Activated naive CD8-positive, alpha-beta T cell treated with anti-CD3 and anti-CD28 coated beads, Interleukin-2, amount 10 ng/mL, durations not matched to agents 7 days and 5 days (primary cell): Measurements from ENCODE around the gene CISH. TPM values are rescaled to one million over a fixed set of nuclear protein-coding genes. Genes with fewer than 3 reads are reported as not detected.

Experiments used
- ATAC-seq: fragments of 150-1000 bp; cut with Tn5 transposase; one replicate; pipeline ENCODE4 v1.10.0; 2021; ENCODE audit warnings: low read depth, moderate library complexity
- POLR2A ChIA-PET: fragments of 350-600 bp; sonication (Branson Sonifier 250); formaldehyde crosslinking; loops from one replicate; lab custom pipeline; 2021; ENCODE audit warnings: antibody characterized with exemption; lab: Charles Lee
- DNase-seq: peaks from one replicate; pipeline ENCODE4 v3.0.0; 2021
- H3K27ac Mint-ChIP-seq: one replicate; pipeline ENCODE4 v1.8.0; 2022; ENCODE audit warnings: mild to moderate bottlenecking, mixed read lengths
- H3K27me3 Mint-ChIP-seq: one replicate; pipeline ENCODE4 v1.8.0; 2022; ENCODE audit warnings: mild to moderate bottlenecking, moderate library complexity, mixed read lengths
- H3K36me3 Mint-ChIP-seq: one replicate; pipeline ENCODE4 v1.8.0; 2021; ENCODE audit warnings: mild to moderate bottlenecking, mixed read lengths
- H3K4me1 Mint-ChIP-seq: one replicate; pipeline ENCODE4 v1.8.0; 2021; ENCODE audit warnings: mixed read lengths
- H3K4me3 Mint-ChIP-seq: one replicate; pipeline ENCODE4 v1.8.0; 2022; ENCODE audit warnings: mild to moderate bottlenecking, moderate library complexity, mixed read lengths
- H3K9me3 Mint-ChIP-seq: one replicate; pipeline ENCODE4 v1.8.0; 2021; ENCODE audit warnings: mixed read lengths
- total RNA-seq, 2 experiments: library from RNA; stranded (reverse); gene quantifications; one replicate each; pipeline ENCODE4 v1.2.3, GENCODE V29; 2021

CISH gene, protein sequence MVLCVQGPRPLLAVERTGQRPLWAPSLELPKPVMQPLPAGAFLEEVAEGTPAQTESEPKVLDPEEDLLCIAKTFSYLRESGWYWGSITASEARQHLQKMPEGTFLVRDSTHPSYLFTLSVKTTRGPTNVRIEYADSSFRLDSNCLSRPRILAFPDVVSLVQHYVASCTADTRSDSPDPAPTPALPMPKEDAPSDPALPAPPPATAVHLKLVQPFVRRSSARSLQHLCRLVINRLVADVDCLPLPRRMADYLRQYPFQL
- total RNA-seq, result 100 to 1,000 TPM; 365 to 400 TPM

- Mint-ChIP-seq H3K9me3 (no peaks in the 10 kb centered on the region), H3K27me3 (no peaks in the 10 kb centered on the region), H3K4me1 (peaks cover 36% of the 10 kb centered on the region), H3K4me3 (peak within 1 kb of the TSS; percentile 97), H3K36me3 (peaks cover 70% of the 10 kb centered on the region), H3K27ac (peak within 1 kb of the TSS; percentile 100)
- DNase-seq (peak; percentile 98), ATAC-seq (peak; percentile 63)
- POLR2A ChIA-PET, result interaction anchor here (0.6 to 25.9 kb wide), 26 partner anchors 5 to 1665 kb away, joined by 3 to 3572 read pairs (median 4); partner anchors contain the start of genes ACY1, C3orf18, CISH and CYB561D2
These were observed at the start of gene CISH for GRCh38 chr3:50611464-50612233. Gene CISH, minus strand, starts transcription at chr3:50611774. Its CDS starts 124 bp downstream, at chr3:50611650.

- H3K4me3 Mint-ChIP-seq, result no peak overlapping the region
- DNase-seq (peak; percentile 23), ATAC-seq (no peak)
- no peak overlapping the region for H3K27ac Mint-ChIP-seq
- H3K9me3 Mint-ChIP-seq, result no peaks in the 10 kb centered on the region
- H3K36me3 Mint-ChIP-seq, result no peaks in the 10 kb centered on the region
- H3K27me3 Mint-ChIP-seq, result peaks cover 4% of the 10 kb centered on the region
- H3K4me1 Mint-ChIP-seq, result peaks cover 8% of the 10 kb centered on the region
- POLR2A ChIA-PET, result no interaction called here
These were observed 48.8 kb upstream of the CISH start for GRCh38 chr3:50660386-50660785.

- H3K4me1 Mint-ChIP-seq, result peaks cover 14% of the 10 kb centered on the region
- ATAC-seq (no peak), DNase-seq (peak; percentile 23)
- no peak overlapping the region for H3K27ac Mint-ChIP-seq
- peaks cover 4% of the 10 kb centered on the region for H3K27me3 Mint-ChIP-seq
- no peaks in the 10 kb centered on the region for H3K9me3 Mint-ChIP-seq
- POLR2A ChIA-PET, result no interaction called here
- H3K4me3 Mint-ChIP-seq, result no peak overlapping the region
- no peaks in the 10 kb centered on the region for H3K36me3 Mint-ChIP-seq
These were observed 47.3 kb upstream of the CISH start for GRCh38 chr3:50658831-50659230.

GRCh38 chr3:50658416-50658815 lies 46.8 kb upstream of the CISH start:
- ATAC-seq (no peak), DNase-seq (peak; percentile 19)
- H3K36me3 Mint-ChIP-seq, result no peaks in the 10 kb centered on the region
- POLR2A ChIA-PET, result interaction anchor here (0.9 kb wide), 1 partner anchor 22 kb away, joined by 4 read pairs; no protein-coding TSS in a partner anchor
- no peaks in the 10 kb centered on the region for H3K9me3 Mint-ChIP-seq
- H3K27me3 Mint-ChIP-seq, result peaks cover 4% of the 10 kb centered on the region
- no peak overlapping the region for H3K27ac Mint-ChIP-seq
- no peak overlapping the region for H3K4me3 Mint-ChIP-seq
- H3K4me1 Mint-ChIP-seq, result peaks cover 14% of the 10 kb centered on the region

- DNase-seq (peak; percentile 20), ATAC-seq (no peak)
- POLR2A ChIA-PET, result interaction anchor here (0.8 to 1.8 kb wide), 3 partner anchors 16 to 38 kb away, joined by 3 to 4 read pairs (median 3); no protein-coding TSS in a partner anchor
- Mint-ChIP-seq H3K4me3 (no peak overlapping the region), H3K27ac (no peak overlapping the region), H3K27me3 (peaks cover 4% of the 10 kb centered on the region), H3K36me3 (no peaks in the 10 kb centered on the region), H3K4me1 (peaks cover 16% of the 10 kb centered on the region), H3K9me3 (no peaks in the 10 kb centered on the region)
These were observed 46.2 kb upstream of the CISH start for GRCh38 chr3:50657816-50658215.

GRCh38 chr3:50657407-50657806 lies 45.8 kb upstream of the CISH start:
- POLR2A ChIA-PET, result interaction anchor here (0.8 to 1.8 kb wide), 3 partner anchors 16 to 38 kb away, joined by 3 to 4 read pairs (median 3); no protein-coding TSS in a partner anchor
- peak; percentile 20 for DNase-seq
- Mint-ChIP-seq H3K27me3 (peaks cover 4% of the 10 kb centered on the region), H3K9me3 (no peaks in the 10 kb centered on the region), H3K27ac (no peak overlapping the region), H3K4me3 (no peak overlapping the region), H3K4me1 (peaks cover 17% of the 10 kb centered on the region), H3K36me3 (no peaks in the 10 kb centered on the region)
- ATAC-seq, result no peak

DNA sequence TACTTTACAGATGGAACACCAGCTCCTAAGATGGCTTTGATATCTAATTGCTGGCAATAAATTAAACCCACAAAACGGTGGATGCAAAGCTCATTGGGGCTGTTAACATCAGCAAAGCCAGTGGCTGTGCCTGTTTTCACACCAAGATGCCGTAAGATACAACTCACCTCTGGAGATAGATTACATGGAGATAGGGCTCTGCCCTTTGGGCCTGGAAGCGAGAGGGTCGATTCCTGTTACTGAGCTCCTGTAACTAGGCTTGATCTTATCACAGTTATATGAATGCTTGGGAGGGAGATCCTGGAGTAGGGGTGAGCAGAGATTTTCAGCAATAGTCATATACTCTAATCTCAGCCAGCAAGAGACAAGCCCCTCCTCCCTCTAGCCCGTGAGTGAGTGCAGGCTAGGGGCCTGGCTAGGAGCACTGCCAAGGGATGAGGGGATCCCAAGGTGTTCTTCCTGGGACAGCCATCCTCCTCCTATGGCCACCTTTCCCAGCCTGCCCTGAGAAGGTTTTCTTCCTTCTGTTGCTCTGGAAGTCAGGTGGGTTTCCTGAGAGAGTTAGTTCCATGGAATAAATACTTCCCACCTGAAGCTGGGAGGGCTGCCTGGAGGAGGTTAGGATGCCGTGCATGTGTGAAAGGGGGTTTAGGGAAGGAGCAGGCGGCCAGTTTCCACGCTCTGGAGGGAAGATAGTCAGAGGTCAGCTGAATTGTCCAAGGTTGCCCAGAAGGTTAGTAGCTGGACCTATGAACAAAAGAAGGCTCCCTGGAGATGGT lies 45.0 kb upstream of the CISH start:
- POLR2A ChIA-PET, result interaction anchor here (1.8 kb wide), 1 partner anchor 17 kb away, joined by 3 read pairs; no protein-coding TSS in a partner anchor
- Mint-ChIP-seq H3K27me3 (peaks cover under 1% of the 10 kb centered on the region), H3K9me3 (no peaks in the 10 kb centered on the region), H3K4me3 (no peak overlapping the region), H3K36me3 (no peaks in the 10 kb centered on the region), H3K4me1 (peaks cover 19% of the 10 kb centered on the region), H3K27ac (no peak overlapping the region)
- ATAC-seq (no peak), DNase-seq (peak; percentile 15)

DNA sequence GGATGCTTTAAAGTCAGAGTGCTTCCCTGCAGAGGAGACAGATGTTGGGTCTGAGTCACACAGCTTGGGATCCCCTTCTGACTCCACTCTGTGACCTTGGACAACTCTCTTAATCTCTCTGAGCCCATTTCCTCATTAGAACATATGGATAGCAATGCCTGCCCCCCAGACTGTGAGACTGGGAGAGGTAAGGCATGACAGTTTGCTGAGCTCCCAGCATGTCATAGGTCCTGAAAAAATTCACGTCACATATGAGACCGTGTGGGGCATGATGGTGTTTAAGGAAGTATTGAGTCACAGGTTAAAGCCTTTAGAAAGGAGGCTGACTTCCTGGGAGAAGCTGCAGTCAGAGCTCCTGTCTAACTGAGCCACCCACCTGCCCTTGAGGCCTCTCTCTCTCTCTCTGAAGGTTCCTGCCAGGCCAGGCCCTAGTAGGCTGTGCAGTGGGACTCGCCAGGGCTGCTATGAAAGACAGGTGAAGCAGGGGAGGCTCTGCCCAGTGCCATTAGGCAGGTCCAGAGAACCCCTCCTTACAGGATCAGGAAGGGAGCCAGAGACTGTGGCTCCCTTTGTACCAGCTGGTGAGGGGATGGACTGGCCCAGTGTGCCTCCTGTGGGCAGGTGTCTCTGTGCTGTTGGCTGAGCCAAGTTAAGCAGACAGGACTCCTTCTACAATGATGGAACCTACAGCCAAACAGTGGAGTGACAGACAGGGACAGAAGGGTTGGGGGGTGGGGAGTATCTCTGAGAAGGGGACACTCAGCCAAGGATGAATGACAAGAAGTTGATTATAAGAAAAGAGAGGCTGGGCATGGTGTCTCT lies 43.6 kb upstream of the CISH start:
- no peaks in the 10 kb centered on the region for H3K27me3 Mint-ChIP-seq
- no peaks in the 10 kb centered on the region for H3K36me3 Mint-ChIP-seq
- DNase-seq, result peak; percentile 31
- peak; percentile 54 for ATAC-seq
- H3K9me3 Mint-ChIP-seq, result no peaks in the 10 kb centered on the region
- peak overlapping the region; percentile 39 for H3K27ac Mint-ChIP-seq
- H3K4me3 Mint-ChIP-seq, result no peak overlapping the region
- H3K4me1 Mint-ChIP-seq, result peaks cover 22% of the 10 kb centered on the region
- POLR2A ChIA-PET, result interaction anchor here (0.8 to 4.9 kb wide), 7 partner anchors 10 to 84 kb away, joined by 3 to 48 read pairs (median 5); partner anchors contain the start of genes DOCK3, HEMK1 and MAPKAPK3

GRCh38 chr3:50653937-50654595 lies 42.5 kb upstream of the CISH start:
- no peak for ATAC-seq
- no peak overlapping the region for H3K27ac Mint-ChIP-seq
- POLR2A ChIA-PET, result interaction anchor here (0.8 to 4.9 kb wide), 10 partner anchors 9 to 83 kb away, joined by 3 to 48 read pairs (median 6); partner anchors contain the start of genes DOCK3, HEMK1 and MAPKAPK3
- H3K36me3 Mint-ChIP-seq, result no peaks in the 10 kb centered on the region
- DNase-seq, result no peak
- H3K27me3 Mint-ChIP-seq, result no peaks in the 10 kb centered on the region
- no peak overlapping the region for H3K4me3 Mint-ChIP-seq
- no peaks in the 10 kb centered on the region for H3K9me3 Mint-ChIP-seq
- peaks cover 23% of the 10 kb centered on the region for H3K4me1 Mint-ChIP-seq

- ATAC-seq (peak; percentile 46), DNase-seq (peak; percentile 65)
- Mint-ChIP-seq H3K27ac (peak overlapping the region; percentile 22), H3K9me3 (no peaks in the 10 kb centered on the region), H3K4me1 (peaks cover 23% of the 10 kb centered on the region), H3K4me3 (no peak overlapping the region), H3K36me3 (peaks cover 7% of the 10 kb centered on the region), H3K27me3 (no peaks in the 10 kb centered on the region)
- POLR2A ChIA-PET, result interaction anchor here (0.6 to 4.9 kb wide), 15 partner anchors 16 to 85 kb away, joined by 3 to 48 read pairs (median 5); partner anchors contain the start of genes C3orf18, CISH, HEMK1 and MAPKAPK3
These were observed 41.1 kb upstream of the CISH start for GRCh38 chr3:50652709-50653108.

DNA sequence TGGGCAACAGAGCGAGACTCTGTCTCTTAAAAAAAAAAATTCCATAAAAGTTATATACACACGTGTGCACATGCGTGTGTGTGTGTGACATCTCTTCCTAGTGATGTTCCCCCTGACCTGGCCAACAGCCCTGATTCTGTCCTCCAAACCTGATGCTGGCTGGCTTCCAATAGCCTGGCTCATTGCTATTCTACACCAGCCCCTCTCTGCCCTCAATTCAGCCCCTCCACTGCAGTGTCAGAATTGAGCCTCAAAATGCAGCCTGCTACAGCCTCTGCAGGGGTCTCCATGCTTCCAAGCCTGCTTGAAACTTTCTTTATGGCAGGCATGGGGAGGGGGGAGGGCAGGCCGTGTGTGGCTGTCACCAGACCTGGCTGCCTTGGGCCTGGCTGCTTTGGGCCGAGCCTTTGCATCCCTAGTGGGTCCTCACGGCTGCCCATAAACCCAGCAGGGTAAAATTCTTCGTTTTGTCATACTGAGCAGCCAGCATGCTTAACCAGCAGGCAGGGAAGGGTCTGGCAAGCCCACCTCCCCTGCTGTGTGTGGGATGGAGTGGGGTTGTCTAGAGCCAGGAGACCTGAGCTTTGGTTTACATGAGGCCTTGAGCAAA lies 40.5 kb upstream of the CISH start:
- no peak overlapping the region for H3K4me3 Mint-ChIP-seq
- ATAC-seq, result no peak
- H3K27me3 Mint-ChIP-seq, result no peaks in the 10 kb centered on the region
- peaks cover 9% of the 10 kb centered on the region for H3K36me3 Mint-ChIP-seq
- H3K27ac Mint-ChIP-seq, result peak overlapping the region; percentile 62
- no peak for DNase-seq
- H3K4me1 Mint-ChIP-seq, result peaks cover 23% of the 10 kb centered on the region
- POLR2A ChIA-PET, result interaction anchor here (0.6 to 4.9 kb wide), 12 partner anchors 16 to 84 kb away, joined by 3 to 48 read pairs (median 6); partner anchors contain the start of genes C3orf18, HEMK1 and MAPKAPK3
- no peaks in the 10 kb centered on the region for H3K9me3 Mint-ChIP-seq
